ENCODE measurements around the gene PUS3.

GRCh38 chr11:125901872-125902271, 1.1 kb downstream of the PUS3 start:
- TF ChIP-seq POLR2AphosphoS5 (IDR thresholded peaks at IDR 0.05) = no peak
- TF ChIP-seq CTCF (IDR thresholded peaks at IDR 0.05) = no peak
- no peak for TF ChIP-seq POLR2A (IDR thresholded peaks at IDR 0.05)

All from transverse colon (tissue), 4 donors.